Inflammatory macrophage treated with lipopolysaccharide for 1 hour (primary cell): Measurements from ENCODE around the gene PDPR.
"Not testable (repeated sequence)": the region's sequence is repeated elsewhere in the genome, so short reads cannot be mapped to it uniquely, and the experiment has no call there.

ENCODE experiments used
- DNase-seq, 2 donors: peaks; one replicate each; pipeline ENCODE4 v3.0.0-alpha.2; 2020 to 2022

PDPR gene

DNA sequence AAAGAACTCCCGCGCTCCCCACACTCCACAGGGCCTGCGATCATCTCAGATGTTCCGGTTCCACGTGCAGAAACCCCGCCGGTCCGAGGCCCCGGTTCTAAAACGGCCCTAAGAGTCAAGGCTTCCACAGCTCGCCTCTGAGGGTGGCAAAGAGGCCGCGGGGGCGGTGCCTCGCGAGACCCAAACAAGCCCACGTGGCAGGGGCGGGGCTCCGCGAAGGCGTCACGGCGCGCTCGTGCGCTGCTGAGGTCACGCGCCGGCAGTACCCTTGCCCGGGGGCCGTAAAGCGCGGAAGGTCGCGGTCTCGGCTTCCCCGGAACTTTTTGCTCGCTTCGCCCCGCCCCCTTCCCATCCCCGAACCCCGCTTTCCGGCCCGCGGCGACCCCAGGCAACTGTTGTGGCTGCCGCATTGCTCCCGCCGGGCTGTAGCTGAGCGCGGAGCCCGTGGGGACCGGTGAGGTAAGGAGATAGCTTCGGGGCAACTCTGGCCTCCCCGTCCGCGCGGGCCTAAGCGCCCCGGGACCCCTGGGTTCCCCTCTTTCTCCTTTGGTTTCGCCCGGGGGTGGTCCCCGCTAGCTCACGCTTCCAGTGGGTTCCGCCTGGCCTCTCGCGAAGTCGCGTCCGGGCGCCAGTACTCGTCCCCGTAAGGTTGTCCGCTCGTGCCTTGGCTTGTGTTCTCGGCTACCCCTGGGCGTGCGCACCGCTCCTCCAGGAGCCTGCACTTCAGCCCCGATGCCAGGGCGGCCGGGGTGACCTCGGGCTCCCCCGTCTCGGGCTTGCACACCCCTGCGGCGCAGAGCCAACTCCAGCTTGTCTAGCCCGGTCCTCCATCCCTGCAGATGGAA lies at the start of gene PDPR:
PDPR (plus strand) TSS at position 351 of the 845 bp plus-strand sequence. CDS start 6,161 bp downstream, outside the sequence.
- peak; percentile 79 to 81 for DNase-seq

DNA sequence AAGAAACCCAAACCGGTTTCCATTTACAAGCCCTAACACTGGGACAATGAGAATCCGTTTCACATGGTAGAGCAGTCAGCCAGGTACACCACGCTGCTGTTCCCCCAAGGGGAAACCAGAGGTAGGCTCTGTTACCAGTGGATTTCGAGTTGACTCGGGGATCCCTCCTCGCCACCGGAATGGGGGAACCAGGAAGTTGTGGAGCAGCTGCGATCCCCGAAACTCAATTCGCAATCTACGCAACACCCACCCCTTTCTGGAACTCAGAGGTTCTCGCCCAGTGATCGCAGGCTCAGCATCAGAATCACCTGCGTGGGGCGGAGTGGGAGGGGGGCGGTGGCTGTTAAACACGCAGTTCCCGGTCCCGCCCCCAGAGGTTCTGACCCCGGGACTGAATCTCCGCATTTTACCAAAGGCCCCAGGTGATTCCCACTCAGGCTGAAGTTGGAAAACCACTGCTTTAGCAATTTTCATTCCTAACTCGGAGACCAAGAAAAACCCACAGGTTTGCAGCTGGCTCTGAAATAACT lies 49.2 kb upstream of the PDPR start:
- peak; percentile 38 to 68 for DNase-seq

DNA sequence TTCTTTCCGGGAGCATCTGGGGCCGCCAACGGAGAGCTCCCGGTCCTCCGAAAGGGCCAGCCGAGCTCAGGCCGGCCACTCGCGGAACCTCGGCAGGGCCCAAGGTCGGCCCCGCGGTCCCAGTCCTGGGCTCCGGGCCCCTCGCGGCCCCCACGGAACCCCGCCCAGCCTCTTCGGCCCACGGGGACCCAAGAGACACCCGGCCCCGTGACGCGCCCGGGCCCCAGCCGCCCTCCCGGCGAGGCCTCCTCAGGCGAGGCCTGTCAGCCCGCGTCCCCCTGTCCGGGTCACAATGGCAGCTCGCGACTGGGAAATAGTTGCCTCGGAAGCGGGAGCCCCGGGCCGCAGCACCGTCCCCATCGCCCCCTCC lies 48.8 kb upstream of the PDPR start:
- peak in 1 of 2 donors; percentile 9 for DNase-seq

- DNase-seq = peak; percentile 84 to 90
Observed at GRCh38 chr16:70065746-70066658, 48.1 kb upstream of the PDPR start.

GRCh38 chr16:70066751-70067150 lies 47.4 kb upstream of the PDPR start:
- DNase-seq = peak in 1 of 2 donors; percentile 2

- peak; percentile 51 to 67 for DNase-seq
Observed at GRCh38 chr16:70079081-70079480, 35.1 kb upstream of the PDPR start.

DNA sequence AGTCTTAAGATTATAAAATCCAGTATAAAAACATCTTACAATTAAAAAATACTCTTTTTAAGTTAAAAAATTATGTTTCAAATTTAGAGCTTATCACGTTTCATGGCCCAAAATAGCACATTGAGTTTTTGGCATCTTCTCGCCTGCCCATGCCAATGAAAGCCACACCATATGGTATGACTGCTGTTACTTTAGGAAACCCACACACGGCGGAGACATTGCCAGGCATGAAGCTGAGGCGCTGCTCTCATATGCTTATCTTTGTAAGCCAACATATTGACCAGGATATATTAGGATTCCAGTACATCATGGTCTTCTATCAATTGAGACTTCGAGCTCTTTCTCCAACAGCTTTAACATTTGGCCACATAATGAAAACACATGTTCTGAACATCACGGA lies 32.9 kb upstream of the PDPR start:
- not testable (repeated sequence) for DNase-seq

DNA sequence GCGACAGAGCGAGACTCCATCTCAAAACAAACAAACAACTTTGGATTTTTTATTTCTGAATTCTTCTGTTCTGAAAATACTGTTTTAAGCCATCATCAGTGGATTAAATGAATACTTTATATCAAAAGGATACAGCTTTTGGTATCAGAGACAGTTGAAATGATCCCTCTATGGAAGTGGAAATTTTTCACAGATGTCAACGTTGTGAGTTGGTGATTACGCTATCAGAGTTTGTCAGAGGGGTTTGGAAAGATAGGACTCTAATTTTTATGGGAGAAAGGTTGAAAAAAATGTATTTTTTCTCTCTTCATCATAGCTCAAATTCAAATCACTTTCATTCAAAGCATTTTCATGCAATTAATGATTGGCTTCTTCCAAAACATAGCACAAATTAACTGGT lies 30.2 kb upstream of the PDPR start:
- DNase-seq = not testable (repeated sequence)

GRCh38 chr16:70088160-70088559 lies 26.0 kb upstream of the PDPR start:
- DNase-seq = not testable (repeated sequence)

DNA sequence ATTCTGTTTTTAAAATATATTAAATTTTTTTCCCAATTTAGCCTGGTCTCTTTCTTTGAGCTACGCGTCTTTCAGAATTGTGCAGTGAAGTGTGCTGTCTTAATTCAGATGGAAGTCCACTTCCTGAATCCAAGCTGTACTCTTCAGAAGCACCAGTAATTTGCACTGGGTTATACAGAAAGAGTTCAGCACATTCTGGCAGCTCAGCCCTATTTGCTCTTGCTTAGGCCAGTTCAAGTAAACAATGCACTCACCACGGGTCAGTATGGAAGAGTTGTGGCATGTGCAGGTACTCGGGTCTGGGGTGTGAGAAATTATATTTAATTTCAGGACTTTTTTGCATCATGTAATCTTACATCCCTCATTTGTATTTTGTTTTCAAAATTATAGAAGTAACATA lies 25.3 kb upstream of the PDPR start:
- DNase-seq = not testable (repeated sequence)

- peak in 1 of 2 donors; percentile 7 for DNase-seq
Observed at GRCh38 chr16:70089289-70089688, 24.8 kb upstream of the PDPR start.

GRCh38 chr16:70091104-70091503 lies 23.0 kb upstream of the PDPR start:
- not testable (repeated sequence) for DNase-seq

- DNase-seq = not testable (repeated sequence)
Observed at GRCh38 chr16:70094096-70094495, 20.0 kb upstream of the PDPR start.

DNA sequence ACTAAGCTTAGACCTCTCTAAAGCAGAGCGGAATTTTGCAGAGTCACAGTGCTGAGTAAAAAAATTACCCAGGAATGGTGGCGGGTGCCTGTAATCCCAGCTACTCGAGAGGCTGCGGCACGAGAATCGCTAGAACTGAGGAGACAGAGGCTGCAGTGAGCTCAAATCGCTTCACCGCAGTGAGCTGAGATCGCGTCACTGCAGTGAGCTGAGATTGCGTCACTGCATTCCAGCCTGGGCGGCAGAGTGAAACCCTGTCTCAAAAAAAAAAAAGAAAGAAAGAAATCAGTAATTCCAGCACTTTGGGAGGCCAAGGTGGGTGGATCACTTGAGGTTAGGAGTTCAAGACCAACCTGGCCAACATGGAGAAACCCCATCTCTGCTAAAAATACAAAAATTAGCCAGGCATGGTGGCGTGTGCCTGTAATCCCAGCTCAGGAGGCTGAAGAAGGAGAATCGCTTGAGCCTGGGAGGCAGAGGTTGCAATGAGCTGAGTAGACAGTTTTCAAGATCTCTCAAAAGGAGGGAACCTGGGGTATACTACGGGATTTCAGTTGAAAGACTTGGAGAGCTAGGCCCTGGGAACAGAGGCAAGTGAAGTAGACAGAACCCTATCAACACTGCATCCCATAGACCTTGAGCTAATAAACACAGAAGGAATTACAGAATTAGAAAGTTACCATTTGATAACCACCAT lies 4.4 kb upstream of the PDPR start:
- not testable (repeated sequence) for DNase-seq

DNA sequence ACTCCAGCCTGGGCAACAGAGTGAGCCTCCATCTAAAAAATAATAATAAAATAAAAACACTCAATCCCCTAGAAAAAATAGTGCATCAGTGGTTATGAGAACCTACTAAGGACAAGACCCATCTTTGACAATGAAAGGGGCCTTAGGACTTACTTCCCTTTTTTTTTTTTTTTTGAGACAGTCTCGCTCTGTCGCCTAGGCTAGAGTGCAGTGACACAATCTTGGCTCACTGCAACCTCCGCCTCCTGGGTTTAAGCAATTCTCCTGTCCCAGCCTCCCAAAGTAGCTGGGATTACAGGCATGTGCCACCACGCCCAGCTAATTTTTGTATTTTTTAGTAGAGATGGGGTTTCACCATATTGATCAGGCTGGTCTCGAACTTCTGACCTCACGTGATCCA lies 2.0 kb upstream of the PDPR start:
- DNase-seq = peak; percentile 5 to 12

DNA sequence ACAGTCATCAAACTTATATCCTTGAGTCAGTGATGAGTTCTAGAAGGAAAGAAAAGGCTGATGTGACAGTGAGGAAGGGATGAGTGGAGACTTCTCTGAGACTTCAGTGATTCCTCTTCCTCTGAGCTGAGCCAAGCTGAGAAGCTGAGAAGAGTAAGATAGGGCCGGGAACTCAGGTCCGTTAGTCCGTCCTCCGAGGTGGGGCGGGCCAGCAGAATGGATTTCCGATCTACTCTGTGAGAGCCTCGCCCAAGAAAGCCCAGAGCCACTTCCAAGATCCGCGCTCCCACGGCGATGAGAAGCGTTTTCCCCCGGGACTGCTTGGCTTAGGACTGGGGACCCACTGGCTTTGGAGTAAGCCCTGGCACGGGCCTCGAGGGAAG lies 542 bp upstream of the PDPR start:
- DNase-seq = not testable (repeated sequence)

DNA sequence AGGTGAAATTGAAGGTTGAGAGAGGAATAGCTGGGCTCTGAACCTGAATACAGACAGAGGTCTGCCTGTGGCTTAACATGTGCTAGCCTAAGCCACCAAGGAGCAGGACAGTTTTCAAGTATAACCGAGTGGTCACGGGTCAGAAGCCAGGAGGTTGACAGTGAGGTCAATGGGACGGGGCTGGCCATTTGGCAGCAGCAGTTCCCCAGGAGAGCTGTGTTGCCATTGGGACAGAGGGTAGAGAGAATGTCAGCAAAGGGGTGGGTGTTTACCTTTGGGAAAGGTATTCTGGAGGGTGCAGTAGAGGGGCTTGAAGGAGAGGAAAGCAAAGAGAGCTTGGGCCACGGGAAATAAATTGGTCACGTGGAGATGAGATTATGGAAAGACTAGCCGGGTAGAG lies 4.2 kb downstream of the PDPR start:
- not testable (repeated sequence) for DNase-seq

- DNase-seq = not testable (repeated sequence)
Observed at GRCh38 chr16:70118776-70119175, 4.6 kb downstream of the PDPR start.

DNA sequence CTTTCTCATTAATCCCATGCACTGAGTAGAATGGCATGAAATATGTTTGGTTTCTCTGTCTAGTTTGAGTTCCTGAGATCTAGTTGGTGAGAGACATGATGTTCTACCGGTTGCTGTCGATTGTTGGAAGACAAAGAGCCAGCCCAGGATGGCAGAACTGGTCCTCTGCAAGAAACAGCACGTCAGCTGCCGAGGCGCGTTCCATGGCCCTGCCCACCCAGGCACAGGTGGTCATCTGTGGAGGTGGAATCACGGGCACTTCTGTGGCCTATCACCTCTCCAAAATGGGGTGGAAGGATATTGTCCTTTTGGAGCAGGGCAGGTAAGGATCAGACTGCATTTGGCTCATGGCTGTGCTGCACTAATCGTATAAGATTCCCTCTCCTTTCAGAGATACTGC lies 6.3 kb downstream of the PDPR start:
- not testable (repeated sequence) for DNase-seq

GRCh38 chr16:70123822-70124221 lies 9.7 kb downstream of the PDPR start:
- DNase-seq = not testable (repeated sequence)

- DNase-seq = not testable (repeated sequence)
Observed at GRCh38 chr16:70126226-70126625, 12.1 kb downstream of the PDPR start.

GRCh38 chr16:70127706-70128105 lies 13.6 kb downstream of the PDPR start:
- DNase-seq = not testable (repeated sequence)

- not testable (repeated sequence) for DNase-seq
Observed at GRCh38 chr16:70128844-70129243, 14.7 kb downstream of the PDPR start.
